Thyroid gland (tissue), 4 donors: Measurements from ENCODE around the gene AIG1.

ENCODE experiments used
- CTCF ChIP-seq, 6 experiments: fragments of 200-600 bp in 3 of 6; fragments of 450-650 bp in 3 of 6; sonication (generic) in 3 of 6; IDR thresholded peaks; one replicate each; pipeline ENCODE4 v1.5.1; 2016 to 2019; ENCODE audit warnings: antibody characterized with exemption in 6 of 6, mild to moderate bottlenecking in 2 of 6, inconsistent platforms in 1 of 6, moderate library complexity in 1 of 6
- POLR2A ChIP-seq, 2 donors: fragments of 450-650 bp; IDR thresholded peaks; one replicate each; pipeline ENCODE4 v1.6.1; 2017; ENCODE audit warnings: antibody characterized with exemption in 2 of 2, mild to moderate bottlenecking in 2 of 2, moderate library complexity in 1 of 2

GRCh38 chr6:143361536-143362191, 301.0 kb downstream of the AIG1 start:
- TF ChIP-seq CTCF (IDR thresholded peaks at IDR 0.05) (no peak), POLR2A (IDR thresholded peaks at IDR 0.05) (no peak)
